ENCODE data around the gene POLR2M. TPM values are rescaled to one million over a fixed set of nuclear protein-coding genes. Genes with fewer than 3 reads are reported as not detected.

The POLR2M gene
- total and polyA plus RNA-seq, 10 donors, result 33.5 to 163 (median 68.9) TPM

DNA sequence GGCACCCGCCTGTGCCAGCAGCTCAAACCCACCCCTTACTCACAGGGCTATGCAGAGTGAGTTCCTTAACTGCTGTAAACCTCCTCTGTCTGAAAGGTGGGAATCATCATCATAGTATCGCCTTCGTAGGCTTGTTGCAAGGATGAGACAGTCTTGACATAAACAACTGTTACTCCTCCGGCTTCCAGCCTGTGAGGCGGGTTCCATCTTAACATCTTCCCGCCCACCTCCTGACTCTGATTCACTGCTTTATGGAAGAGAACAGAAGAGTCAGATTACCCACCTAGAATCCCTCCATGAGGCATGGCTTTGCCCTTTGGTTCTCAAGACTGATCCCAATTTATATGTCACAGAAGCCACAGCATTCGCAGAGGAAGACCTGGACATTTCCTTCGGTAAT is 21.9 kb downstream of the POLR2M start:
- H3K36me3 ChIP-seq, result no peaks in the 10 kb centered on the region
- H3K9me3 ChIP-seq, result peaks cover 0 to 11% (median 0%) of the 10 kb centered on the region in 8 donors
- no peak overlapping the region for H3K27ac ChIP-seq
- TF ChIP-seq, protein P1, sequence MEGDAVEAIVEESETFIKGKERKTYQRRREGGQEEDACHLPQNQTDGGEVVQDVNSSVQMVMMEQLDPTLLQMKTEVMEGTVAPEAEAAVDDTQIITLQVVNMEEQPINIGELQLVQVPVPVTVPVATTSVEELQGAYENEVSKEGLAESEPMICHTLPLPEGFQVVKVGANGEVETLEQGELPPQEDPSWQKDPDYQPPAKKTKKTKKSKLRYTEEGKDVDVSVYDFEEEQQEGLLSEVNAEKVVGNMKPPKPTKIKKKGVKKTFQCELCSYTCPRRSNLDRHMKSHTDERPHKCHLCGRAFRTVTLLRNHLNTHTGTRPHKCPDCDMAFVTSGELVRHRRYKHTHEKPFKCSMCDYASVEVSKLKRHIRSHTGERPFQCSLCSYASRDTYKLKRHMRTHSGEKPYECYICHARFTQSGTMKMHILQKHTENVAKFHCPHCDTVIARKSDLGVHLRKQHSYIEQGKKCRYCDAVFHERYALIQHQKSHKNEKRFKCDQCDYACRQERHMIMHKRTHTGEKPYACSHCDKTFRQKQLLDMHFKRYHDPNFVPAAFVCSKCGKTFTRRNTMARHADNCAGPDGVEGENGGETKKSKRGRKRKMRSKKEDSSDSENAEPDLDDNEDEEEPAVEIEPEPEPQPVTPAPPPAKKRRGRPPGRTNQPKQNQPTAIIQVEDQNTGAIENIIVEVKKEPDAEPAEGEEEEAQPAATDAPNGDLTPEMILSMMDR (IDR thresholded peaks at IDR 0.05 in 8 of 11, conservative IDR thresholded peaks at IDR 0.05 in 3 of 11), result no peak
- no peak for TF ChIP-seq POLR2AphosphoS5 (IDR thresholded peaks at IDR 0.05)
- TF ChIP-seq POLR2A (IDR thresholded peaks at IDR 0.05), result no peak
- no peak for DNase-seq
- WGBS, 5 donors, result 93 to 97% (median 97%) methylated on average over 8 of the region's 8 CpGs
- H3K4me1 ChIP-seq, result peaks cover 0 to 8% (median 4%) of the 10 kb centered on the region in 6 donors
- H3K4me3 ChIP-seq, result no peak overlapping the region
- intact Hi-C loops (cut with DNase I; ENCODE audit: low total_unique reads), result no loop called here
- H3K27me3 ChIP-seq (replicated peaks in 1 of 7), result no peaks in the 10 kb centered on the region

DNA sequence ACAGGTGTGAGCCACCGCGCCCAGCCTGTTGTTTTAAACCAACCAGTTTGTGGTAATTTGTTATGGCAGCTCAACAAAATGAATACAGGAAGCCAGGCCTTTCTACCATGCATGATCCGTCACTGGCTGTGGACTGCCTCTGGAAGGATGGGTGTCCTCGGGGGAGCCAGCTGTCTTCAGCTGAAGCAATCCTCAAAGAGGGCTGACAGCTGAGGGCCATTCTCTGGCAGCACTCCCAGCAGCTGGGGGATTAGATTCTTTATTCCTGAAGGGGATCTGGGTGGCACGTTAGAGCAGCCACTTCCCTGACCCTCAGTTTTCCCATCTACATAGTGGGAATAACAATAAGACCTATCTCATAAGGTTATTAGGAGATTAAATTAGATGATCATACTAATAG is 24.4 kb downstream of the POLR2M start:
- Histone ChIP-seq H3K9me3 (no peaks in the 10 kb centered on the region), H3K36me3 (no peaks in the 10 kb centered on the region), H3K27me3 (replicated peaks in 1 of 7) (no peaks in the 10 kb centered on the region), H3K27ac (no peak overlapping the region), H3K4me3 (no peak overlapping the region), H3K4me1 (peaks cover 0 to 8% (median 4%) of the 10 kb centered on the region in 6 donors)
- intact Hi-C loops (cut with DNase I; ENCODE audit: low total_unique reads), result no loop called here
- 78 to 88% (median 84%) methylated on average over 4 to 5 of the region's 5 CpGs for WGBS, 5 donors
- DNase-seq, result no peak
- TF ChIP-seq POLR2A (IDR thresholded peaks at IDR 0.05), result no peak
- TF ChIP-seq POLR2AphosphoS5 (IDR thresholded peaks at IDR 0.05), result no peak
- TF ChIP-seq, protein P1 (IDR thresholded peaks at IDR 0.05 in 8 of 11, conservative IDR thresholded peaks at IDR 0.05 in 3 of 11), result no peak

DNA sequence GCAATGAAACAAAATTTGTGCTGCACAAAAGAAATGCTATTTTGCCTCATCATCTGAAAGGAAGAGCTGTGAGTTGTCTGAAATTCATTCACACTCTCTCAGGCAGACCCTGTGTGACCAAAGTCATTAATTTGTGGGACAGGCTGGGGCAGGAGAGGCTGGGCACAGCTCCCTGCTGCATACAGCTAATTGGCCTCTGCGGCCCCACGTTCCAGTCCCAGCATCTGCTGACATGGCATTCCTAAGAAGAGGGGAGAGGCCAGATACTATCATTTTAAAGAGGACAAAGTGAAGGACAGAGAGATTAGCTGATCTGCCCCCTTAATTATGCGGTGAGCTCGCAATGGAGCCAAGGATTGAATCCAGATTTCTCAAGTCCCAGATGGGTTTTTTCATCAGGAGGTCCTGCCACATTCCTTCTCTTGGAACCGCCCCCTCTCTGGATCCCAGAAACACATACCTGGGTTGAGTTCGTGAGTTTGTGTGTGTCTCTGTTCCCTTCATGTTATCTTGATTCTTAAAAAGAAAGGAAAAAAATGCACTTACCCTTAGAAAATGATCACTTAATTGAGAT is 25.1 kb downstream of the POLR2M start:
- Histone ChIP-seq H3K4me3 (no peak overlapping the region), H3K9me3 (peaks cover 0 to under 1% (median 0%) of the 10 kb centered on the region in 8 donors), H3K4me1 (peaks cover 0 to 8% (median 4%) of the 10 kb centered on the region in 6 donors), H3K36me3 (no peaks in the 10 kb centered on the region), H3K27ac (no peak overlapping the region), H3K27me3 (replicated peaks in 1 of 7) (no peaks in the 10 kb centered on the region)
- WGBS, 5 donors, result 57 to 73% (median 67%) methylated on average over 6 of the region's 6 CpGs
- intact Hi-C loops (cut with DNase I; ENCODE audit: low total_unique reads), result no loop called here
- TF ChIP-seq POLR2A (IDR thresholded peaks at IDR 0.05) (no peak), POLR2AphosphoS5 (IDR thresholded peaks at IDR 0.05) (no peak)
- TF ChIP-seq, protein P1 (IDR thresholded peaks at IDR 0.05 in 8 of 11, conservative IDR thresholded peaks at IDR 0.05 in 3 of 11), result no peak
- DNase-seq, result no peak

DNA sequence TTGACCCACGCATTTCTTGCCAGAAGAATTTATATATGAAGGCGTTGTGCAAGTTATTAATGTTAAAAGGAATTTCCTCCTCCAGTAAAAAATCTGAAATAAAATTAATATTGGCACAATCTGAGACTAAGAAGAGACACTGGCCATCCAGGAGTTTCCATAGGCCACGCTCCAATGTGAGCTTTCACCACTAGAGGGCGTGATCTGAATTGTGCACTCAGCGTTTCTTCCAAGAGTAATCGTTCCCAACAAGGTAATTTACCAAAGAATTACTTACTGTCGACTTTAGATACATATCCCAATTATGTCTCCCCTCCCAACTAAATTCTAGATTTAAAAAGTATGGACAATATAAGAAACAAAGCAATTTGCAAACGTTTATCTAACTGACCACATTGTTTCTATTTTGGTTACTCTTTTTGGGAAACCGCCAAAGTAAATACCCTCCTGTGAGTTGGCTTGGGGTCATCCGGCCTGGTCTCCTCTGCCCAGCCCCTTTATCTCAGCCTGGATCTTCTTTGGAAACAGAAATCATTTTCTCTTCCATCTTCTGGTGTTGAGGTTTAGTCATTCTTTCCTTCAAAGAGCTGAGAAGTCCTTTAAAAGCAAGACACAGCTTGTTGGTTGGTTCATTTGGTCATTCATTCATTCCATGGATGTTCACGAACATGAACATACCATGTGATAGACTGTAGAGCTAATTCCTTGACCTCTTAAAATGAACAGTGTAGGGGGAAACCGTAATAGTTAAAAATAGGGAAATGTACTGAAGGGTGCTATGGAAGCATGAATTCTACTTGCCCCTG is 26.2 kb downstream of the POLR2M start:
- Histone ChIP-seq H3K27me3 (replicated peaks in 1 of 7) (no peaks in the 10 kb centered on the region), H3K36me3 (no peaks in the 10 kb centered on the region), H3K9me3 (peaks cover 0 to 6% (median 0%) of the 10 kb centered on the region in 8 donors), H3K4me1 (peaks cover 0 to 8% (median 4%) of the 10 kb centered on the region in 6 donors), H3K4me3 (no peak overlapping the region), H3K27ac (no peak overlapping the region)
- 33 to 40% (median 34%) methylated on average over 12 of the region's 12 CpGs for WGBS, 5 donors
- DNase-seq, result no peak
- TF ChIP-seq, protein P1 (IDR thresholded peaks at IDR 0.05 in 8 of 11, conservative IDR thresholded peaks at IDR 0.05 in 3 of 11), result peak; percentile 21 to 90 (median 70)
- no peak for TF ChIP-seq POLR2AphosphoS5 (IDR thresholded peaks at IDR 0.05)
- TF ChIP-seq POLR2A (IDR thresholded peaks at IDR 0.05), result no peak
- intact Hi-C loops (cut with DNase I; ENCODE audit: low total_unique reads), result no loop called here
